ENCODE measurements around the gene INPP5A.
"Not testable (repeated sequence)": the region's sequence is repeated elsewhere in the genome, so short reads cannot be mapped to it uniquely, and the experiment has no call there.

The INPP5A gene

GRCh38 chr10:132702601-132703418, 165.2 kb downstream of the INPP5A start:
- no peak for DNase-seq (ENCODE audit: low read depth, low spot score)

- DNase-seq (ENCODE audit: low read depth, low spot score), result no peak
Measured at GRCh38 chr10:132703419-132704007, 165.9 kb downstream of the INPP5A start.

DNA sequence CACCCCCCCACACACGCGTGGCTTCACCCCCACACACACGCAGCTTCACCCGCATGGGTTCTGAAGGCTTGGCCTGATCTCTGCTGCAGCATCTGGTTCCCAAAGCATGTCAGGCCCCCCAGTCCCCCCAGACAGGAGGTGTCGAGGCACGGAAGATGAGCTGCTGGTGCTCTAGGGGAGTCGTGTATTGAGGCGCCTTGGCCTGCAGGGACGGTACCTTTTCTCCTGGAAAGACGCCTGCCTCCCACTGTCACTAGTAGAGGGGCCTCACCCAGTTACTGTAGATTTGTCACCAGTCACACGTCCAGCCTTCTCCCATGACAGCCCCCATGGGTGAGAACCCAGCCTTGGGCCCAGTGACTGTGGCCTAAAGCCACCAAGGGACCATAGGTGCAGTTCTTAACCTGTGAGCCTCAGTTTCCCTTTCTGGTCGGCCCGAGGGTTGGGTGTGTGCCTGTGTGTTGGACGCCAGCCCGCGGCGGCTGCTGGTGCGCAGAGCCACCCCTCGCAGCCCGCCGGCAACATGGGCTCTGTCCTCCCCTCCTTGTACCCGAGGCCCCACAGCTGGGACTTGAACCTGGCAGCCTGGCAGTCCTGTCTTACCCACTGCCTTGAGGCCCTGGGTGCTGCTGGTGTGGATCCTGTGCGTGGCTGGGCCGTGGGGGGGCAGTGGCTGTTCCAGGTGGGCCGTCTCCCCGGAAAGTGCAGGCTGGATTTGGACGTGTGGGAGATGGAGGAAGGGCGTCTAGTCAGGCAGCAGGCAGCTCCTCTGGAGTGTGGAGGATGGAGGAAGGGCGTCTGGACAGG, 166.6 kb downstream of the INPP5A start:
- no peak for DNase-seq (ENCODE audit: low read depth, low spot score)

- not testable (repeated sequence) for DNase-seq (ENCODE audit: low read depth, low spot score)
Measured at GRCh38 chr10:132704815-132705064, 167.2 kb downstream of the INPP5A start.

DNA sequence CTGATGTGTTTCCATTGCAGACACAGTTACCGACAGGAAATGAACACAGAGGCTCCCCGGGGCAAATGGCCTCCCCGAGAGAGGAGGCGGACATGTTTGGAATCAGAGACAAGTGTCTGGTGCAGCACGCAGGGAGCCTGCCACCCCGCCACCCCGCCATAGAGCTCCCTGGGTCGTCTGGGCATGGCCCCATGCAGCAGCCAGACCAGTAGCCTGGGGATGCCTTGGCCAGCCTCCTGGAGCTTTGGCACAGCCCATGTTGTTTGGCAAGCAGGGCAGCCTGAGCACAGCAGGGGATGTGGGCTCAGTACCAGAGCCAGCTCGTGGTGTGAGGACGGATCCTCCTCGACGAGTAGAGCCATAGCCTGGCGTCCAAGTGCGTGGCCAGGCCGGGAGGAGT, 167.6 kb downstream of the INPP5A start:
- DNase-seq (ENCODE audit: low read depth, low spot score), result no peak

GRCh38 chr10:132705943-132706342, 168.4 kb downstream of the INPP5A start:
- no peak for DNase-seq (ENCODE audit: low read depth, low spot score)

DNA sequence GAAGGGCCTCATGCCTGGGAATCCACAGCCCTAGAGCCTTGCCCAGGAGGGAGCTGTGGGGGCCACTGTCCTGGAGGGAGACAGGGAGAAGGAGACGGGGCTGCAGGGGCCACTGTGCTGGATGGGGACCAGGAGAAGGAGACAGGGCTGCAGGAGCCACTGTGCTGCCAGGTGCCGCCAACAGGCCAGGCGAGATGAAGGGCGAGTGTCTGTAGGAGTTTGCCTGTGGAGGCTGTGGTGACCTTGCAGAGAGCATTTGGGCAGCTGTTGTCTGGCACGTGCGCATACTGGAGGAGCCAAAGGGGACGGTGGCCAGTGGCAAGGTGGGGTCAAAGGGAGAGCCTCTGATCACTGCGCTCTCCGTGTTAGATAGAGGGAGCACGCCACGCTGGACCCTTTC, 169.1 kb downstream of the INPP5A start:
- no peak for DNase-seq (ENCODE audit: low read depth, low spot score)

GRCh38 chr10:132707121-132707775, 169.7 kb downstream of the INPP5A start:
- DNase-seq (ENCODE audit: low read depth, low spot score), result no peak

GRCh38 chr10:132707776-132708171, 170.2 kb downstream of the INPP5A start:
- DNase-seq (ENCODE audit: low read depth, low spot score), result no peak

- no peak for DNase-seq (ENCODE audit: low read depth, low spot score)
Measured at GRCh38 chr10:132708441-132708840, 170.9 kb downstream of the INPP5A start.

- no peak for DNase-seq (ENCODE audit: low read depth, low spot score)
Measured at GRCh38 chr10:132708936-132709335, 171.3 kb downstream of the INPP5A start.

GRCh38 chr10:132709471-132709951, 171.9 kb downstream of the INPP5A start:
- DNase-seq (ENCODE audit: low read depth, low spot score), result no peak

GRCh38 chr10:132710036-132710686, 172.6 kb downstream of the INPP5A start:
- DNase-seq (ENCODE audit: low read depth, low spot score), result no peak

DNA sequence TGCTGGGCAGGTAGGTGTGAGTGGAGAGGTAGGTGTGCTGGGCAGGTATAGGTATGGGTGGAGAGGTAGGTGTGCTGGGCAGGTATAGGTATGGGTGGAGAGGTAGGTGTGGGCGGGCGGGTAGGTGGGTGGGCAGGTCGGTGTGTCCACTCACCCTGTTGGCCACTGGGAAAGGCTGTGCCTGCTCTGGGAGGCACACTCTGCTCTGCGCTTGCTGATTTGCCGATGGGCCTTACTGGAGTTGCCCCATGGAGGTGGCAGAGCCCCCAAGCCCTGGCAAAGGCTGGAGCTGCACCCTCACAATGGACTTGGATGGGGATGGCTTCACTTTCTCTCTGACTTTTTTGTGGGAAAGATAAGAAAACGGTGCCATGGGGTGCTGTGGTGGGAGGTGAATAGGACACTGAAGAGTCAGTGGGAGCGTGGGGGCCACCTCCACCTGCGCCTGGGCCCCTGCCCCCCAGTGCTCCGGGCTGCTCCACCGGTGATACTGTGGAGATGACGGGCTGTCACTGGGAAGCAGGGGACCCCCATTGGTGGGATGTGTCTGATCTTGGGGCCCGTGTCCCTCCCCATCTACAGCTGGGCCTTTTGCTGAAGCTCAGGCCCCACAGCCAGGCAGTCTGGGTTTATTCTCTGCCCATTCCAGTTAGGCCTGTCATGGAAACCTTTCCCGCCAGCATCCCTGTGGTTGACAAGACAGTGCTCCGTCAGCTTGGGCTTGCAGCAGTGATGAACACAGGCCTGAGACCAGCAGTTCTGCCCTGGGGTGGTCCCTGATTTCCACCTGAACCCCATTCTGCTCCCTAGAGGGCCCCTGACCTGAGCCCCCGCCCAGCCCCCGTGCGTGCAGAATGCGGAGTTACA, 173.4 kb downstream of the INPP5A start:
- no peak for DNase-seq (ENCODE audit: low read depth, low spot score)

DNA sequence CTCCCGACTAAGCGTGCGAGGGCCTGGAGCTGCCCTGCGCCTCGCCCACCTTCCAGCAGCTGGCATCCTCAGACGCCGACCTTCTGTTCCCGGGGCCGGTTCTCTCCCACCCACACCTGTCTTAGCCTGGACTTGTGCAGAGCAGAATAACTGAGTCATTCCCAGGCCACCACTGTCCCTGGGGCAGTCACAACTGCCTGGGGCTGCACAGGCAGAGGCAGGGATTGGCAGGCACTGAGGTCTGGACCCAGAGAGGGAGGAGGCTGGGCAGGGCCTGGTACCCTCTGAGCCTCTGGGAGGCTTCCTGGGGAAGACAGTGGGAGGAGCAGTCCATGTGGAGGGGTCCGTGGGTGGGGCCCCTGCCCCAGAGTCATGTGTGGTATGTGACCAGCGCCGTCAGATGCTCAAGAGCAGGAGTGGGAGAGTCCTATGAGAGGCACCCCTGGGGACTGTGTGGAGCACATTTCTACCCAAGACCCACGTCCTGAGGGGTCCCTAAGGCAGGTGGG, 174.1 kb downstream of the INPP5A start:
- DNase-seq (ENCODE audit: low read depth, low spot score), result no peak

- DNase-seq (ENCODE audit: low read depth, low spot score), result no peak
Measured at GRCh38 chr10:132712291-132712690, 174.7 kb downstream of the INPP5A start.

DNA sequence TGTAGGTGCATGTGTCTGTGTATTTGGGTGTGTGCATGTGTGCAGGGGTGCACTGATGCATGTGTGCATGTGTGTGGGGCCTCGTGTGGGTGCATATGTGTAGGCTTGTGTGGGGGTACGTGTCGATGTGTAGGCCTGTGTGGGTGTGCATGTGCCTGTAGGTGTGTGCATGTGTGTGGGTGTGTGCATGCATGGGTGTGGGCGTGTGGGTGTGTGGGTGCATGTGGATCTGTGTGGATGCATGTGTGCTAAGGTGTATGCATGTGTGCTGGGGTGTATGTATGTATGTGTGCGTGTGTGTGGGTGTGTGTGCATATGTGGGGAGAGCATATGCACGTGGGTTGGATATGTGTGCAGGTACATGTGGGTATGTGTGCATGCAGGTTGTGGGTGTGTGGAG, 175.2 kb downstream of the INPP5A start:
- DNase-seq (ENCODE audit: low read depth, low spot score), result no peak

- DNase-seq (ENCODE audit: low read depth, low spot score), result no peak
Measured at GRCh38 chr10:132713421-132714095, 176.0 kb downstream of the INPP5A start.

DNA sequence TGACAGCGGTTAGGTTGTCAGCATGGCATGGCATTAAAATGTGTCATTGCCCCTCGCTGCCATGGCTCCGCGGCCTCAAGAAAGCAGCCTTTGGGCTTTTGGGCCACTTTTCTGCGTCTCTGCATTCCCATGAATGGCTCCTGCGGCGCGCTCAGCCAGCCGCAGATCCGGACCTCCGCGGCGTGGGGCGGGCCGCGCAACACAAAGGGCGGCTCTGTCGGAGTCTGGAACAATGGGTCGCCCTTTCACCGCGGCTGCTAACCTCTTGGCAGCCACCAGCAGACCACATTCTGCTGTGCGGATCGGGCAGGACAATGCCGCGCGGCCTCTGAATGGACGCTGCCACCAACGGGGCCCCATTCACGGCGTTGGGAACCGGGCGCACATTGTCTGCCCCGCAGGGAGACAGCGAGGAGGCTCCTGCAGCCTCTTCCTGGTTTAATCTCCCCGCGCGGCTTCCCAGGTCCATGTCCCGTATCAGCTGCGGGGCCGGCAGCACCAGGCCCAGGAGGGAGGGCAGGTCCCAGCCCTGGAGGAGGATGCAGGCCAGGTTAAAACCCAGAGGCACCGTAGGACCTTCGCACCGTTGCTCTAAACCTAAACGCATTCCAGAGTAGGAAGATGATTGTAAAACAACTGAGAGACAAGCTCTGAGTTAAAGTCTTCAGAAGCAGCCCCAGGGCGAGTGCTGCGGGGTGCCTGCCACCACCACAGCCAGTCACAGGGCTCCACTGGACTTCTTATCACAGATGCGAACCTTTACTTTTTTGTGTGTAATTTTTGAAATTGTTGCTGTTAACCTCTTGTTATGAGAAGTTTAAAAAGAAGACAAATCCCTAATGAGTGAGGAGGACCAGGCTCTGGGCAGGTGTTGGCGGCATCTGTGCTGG, 176.8 kb downstream of the INPP5A start:
- no peak for DNase-seq (ENCODE audit: low read depth, low spot score)

Measured in brain pericyte (primary cell).